Measurements from ENCODE around the gene DNAH17.

Gene DNAH17

DNA sequence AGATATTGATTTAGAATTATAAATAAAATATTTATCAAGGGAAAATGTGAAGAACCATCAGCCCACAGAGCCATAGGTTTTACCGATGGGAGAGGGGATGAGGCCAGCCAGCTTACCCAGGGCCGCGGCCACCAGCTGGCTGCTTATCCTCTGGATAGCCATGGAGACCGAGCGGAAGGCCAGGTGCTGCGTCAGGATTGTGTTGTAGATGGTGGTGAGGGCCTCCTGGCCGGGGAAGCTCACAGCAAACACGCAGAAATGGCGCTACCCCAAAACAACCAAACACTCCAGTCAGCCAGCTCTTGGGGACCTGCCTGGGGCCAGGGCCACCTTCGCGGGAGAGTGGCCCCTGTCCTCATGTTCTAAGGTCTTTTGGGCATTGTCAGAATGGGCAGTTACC, 97.8 kb downstream of the DNAH17 start:
- Histone ChIP-seq H4K20me1 (ENCODE audit: insufficient read depth, low read length) (no peaks in the 10 kb centered on the region), H3K4me3 (ENCODE audit: low read length) (no peak overlapping the region), H3K9me3 (replicated peaks; ENCODE audit: insufficient read depth, low read length) (no peaks in the 10 kb centered on the region), H3K36me3 (replicated peaks; ENCODE audit: insufficient read depth, low read length) (no peaks in the 10 kb centered on the region), H3K9ac (ENCODE audit: low read length) (no peak overlapping the region), H3K79me2 (ENCODE audit: low read length) (no peaks in the 10 kb centered on the region), H3K27ac (ENCODE audit: low read length) (no peak overlapping the region), H3K4me1 (ENCODE audit: low read length) (peaks cover 12% of the 10 kb centered on the region), H3K27me3 (replicated peaks; ENCODE audit: insufficient read depth, low read length) (peaks cover 27% of the 10 kb centered on the region), H3K9me2 (replicated peaks; ENCODE audit: insufficient read depth, low read length) (no peaks in the 10 kb centered on the region), H3K4me2 (ENCODE audit: low read depth, low read length) (no peak overlapping the region), H2AFZ (ENCODE audit: low read length) (no peak overlapping the region), H3F3A (ENCODE audit: insufficient read depth, low read length) (peaks cover 9% of the 10 kb centered on the region)
- DNase-seq, result no peak
- TF ChIP-seq CTCF (IDR thresholded peaks at IDR 0.05; ENCODE audit: low read length), result no peak

DNA sequence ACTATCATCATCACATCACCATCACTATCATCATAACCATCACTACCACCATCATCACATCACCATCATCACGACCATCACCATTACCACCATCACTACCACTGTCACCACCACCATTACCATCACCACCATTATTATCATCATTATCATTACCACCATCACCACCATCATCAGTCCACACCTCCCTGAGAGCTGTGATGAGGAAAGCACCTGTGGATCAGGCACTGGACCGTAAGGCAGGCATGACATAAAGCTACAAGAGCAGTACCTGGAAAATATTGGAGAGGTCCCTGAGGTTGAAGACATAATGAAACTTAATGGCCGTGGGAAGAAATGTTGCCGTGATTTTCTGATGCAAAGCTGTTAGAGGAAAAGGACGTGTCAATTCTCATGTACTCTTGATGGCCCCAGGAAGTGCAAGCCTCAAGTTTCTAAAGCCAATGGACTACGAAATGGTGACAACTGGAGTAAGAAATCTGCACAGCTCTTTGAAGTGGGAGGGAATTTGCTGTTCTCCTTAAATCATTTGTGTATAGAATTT, 98.4 kb downstream of the DNAH17 start:
- H4K20me1 ChIP-seq (ENCODE audit: insufficient read depth, low read length), result no peaks in the 10 kb centered on the region
- H3K9ac ChIP-seq (ENCODE audit: low read length), result no peak overlapping the region
- no peak for DNase-seq
- H3K4me2 ChIP-seq (ENCODE audit: low read depth, low read length), result no peak overlapping the region
- H3K27me3 ChIP-seq (replicated peaks; ENCODE audit: insufficient read depth, low read length), result peaks cover 23% of the 10 kb centered on the region
- H3K79me2 ChIP-seq (ENCODE audit: low read length), result no peaks in the 10 kb centered on the region
- H3K27ac ChIP-seq (ENCODE audit: low read length), result no peak overlapping the region
- no peak overlapping the region for H3K4me3 ChIP-seq (ENCODE audit: low read length)
- no peaks in the 10 kb centered on the region for H3K9me3 ChIP-seq (replicated peaks; ENCODE audit: insufficient read depth, low read length)
- H3K4me1 ChIP-seq (ENCODE audit: low read length), result peaks cover 18% of the 10 kb centered on the region
- H2AFZ ChIP-seq (ENCODE audit: low read length), result no peak overlapping the region
- TF ChIP-seq EZH2phosphoT487 (IDR thresholded peaks at IDR 0.05; ENCODE audit: low read length), result no peak
- H3K9me2 ChIP-seq (replicated peaks; ENCODE audit: insufficient read depth, low read length), result no peaks in the 10 kb centered on the region
- H3K36me3 ChIP-seq (replicated peaks; ENCODE audit: insufficient read depth, low read length), result no peaks in the 10 kb centered on the region
- peaks cover 14% of the 10 kb centered on the region for H3F3A ChIP-seq (ENCODE audit: insufficient read depth, low read length)

DNA sequence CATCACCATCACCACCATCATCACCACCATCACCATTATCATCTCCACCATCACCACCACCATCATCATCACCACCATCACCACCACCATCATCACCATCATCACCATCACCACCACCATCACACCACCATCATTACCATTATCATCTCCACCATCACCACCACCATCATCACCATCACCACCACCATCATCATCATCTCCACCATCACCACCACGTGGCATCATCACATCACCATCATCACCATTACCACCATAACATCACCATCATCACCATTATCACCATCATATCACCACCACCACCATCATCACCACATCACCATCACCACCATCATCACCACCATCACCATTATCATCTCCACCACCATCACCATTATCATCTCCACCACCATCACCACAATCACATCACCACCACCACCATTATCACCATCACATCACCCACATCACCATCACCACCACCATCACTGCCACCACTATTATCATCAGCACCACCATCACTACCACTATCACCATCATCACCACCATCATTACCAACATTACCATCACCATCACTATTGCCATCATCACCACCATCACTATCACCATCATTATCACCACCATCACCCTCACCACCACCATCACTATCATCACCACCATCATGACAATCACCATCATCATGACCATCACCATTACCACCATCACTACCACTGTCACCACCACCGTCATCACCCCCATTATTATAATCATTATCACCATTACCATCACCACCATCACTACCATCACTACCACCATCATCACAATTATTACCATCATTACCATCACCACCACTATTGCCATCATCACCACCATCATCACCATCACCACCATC, 99.1 kb downstream of the DNAH17 start:
- H3K4me1 ChIP-seq (ENCODE audit: low read length), result peaks cover 19% of the 10 kb centered on the region
- H3K4me2 ChIP-seq (ENCODE audit: low read depth, low read length), result no peak overlapping the region
- DNase-seq, result no peak
- H3K9me3 ChIP-seq (replicated peaks; ENCODE audit: insufficient read depth, low read length), result no peaks in the 10 kb centered on the region
- no peaks in the 10 kb centered on the region for H4K20me1 ChIP-seq (ENCODE audit: insufficient read depth, low read length)
- H3K9me2 ChIP-seq (replicated peaks; ENCODE audit: insufficient read depth, low read length), result no peaks in the 10 kb centered on the region
- no peak overlapping the region for H3K9ac ChIP-seq (ENCODE audit: low read length)
- H3K27me3 ChIP-seq (replicated peaks; ENCODE audit: insufficient read depth, low read length), result peaks cover 23% of the 10 kb centered on the region
- H3K79me2 ChIP-seq (ENCODE audit: low read length), result no peaks in the 10 kb centered on the region
- H2AFZ ChIP-seq (ENCODE audit: low read length), result no peak overlapping the region
- H3K4me3 ChIP-seq (ENCODE audit: low read length), result no peak overlapping the region
- H3K27ac ChIP-seq (ENCODE audit: low read length), result no peak overlapping the region
- no peaks in the 10 kb centered on the region for H3K36me3 ChIP-seq (replicated peaks; ENCODE audit: insufficient read depth, low read length)
- TF ChIP-seq EZH2 (optimal IDR thresholded peaks at IDR 0.05; ENCODE audit: low read depth, low read length) (no peak), EZH2phosphoT487 (IDR thresholded peaks at IDR 0.05; ENCODE audit: low read length) (no peak), CTCF (IDR thresholded peaks at IDR 0.05; ENCODE audit: low read length) (no peak)
- peaks cover 17% of the 10 kb centered on the region for H3F3A ChIP-seq (ENCODE audit: insufficient read depth, low read length)

DNA sequence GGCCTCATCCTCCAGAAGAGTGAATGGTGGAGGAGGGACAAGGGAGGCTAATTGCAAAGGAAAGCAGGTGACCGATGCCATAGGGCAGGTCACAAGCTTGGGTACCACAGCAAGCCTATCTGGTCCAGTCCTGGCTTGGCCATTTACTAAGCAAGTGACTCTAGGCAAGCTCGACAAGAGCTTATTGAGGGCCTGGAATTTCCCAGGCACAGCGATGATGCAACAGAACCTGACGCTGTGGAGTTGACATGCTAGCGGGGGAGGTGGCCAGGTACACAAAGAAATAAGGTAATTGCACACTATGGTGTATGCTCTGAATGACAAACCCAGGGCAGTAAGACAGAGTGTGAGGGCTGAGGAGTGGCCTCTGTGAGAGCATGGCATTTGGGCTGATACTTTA, 100.2 kb downstream of the DNAH17 start:
- no peak for TF ChIP-seq CTCF (IDR thresholded peaks at IDR 0.05; ENCODE audit: low read length)
- DNase-seq, result no peak
- H4K20me1 ChIP-seq (ENCODE audit: insufficient read depth, low read length), result no peaks in the 10 kb centered on the region
- no peaks in the 10 kb centered on the region for H3K79me2 ChIP-seq (ENCODE audit: low read length)
- H3K4me3 ChIP-seq (ENCODE audit: low read length), result no peak overlapping the region
- H3K4me1 ChIP-seq (ENCODE audit: low read length), result peaks cover 26% of the 10 kb centered on the region
- H3F3A ChIP-seq (ENCODE audit: insufficient read depth, low read length), result peaks cover 17% of the 10 kb centered on the region
- peaks cover 13% of the 10 kb centered on the region for H3K27me3 ChIP-seq (replicated peaks; ENCODE audit: insufficient read depth, low read length)
- H3K9ac ChIP-seq (ENCODE audit: low read length), result no peak overlapping the region
- H3K4me2 ChIP-seq (ENCODE audit: low read depth, low read length), result no peak overlapping the region
- H3K27ac ChIP-seq (ENCODE audit: low read length), result no peak overlapping the region
- H3K9me2 ChIP-seq (replicated peaks; ENCODE audit: insufficient read depth, low read length), result no peaks in the 10 kb centered on the region
- no peaks in the 10 kb centered on the region for H3K36me3 ChIP-seq (replicated peaks; ENCODE audit: insufficient read depth, low read length)
- no peaks in the 10 kb centered on the region for H3K9me3 ChIP-seq (replicated peaks; ENCODE audit: insufficient read depth, low read length)
- H2AFZ ChIP-seq (ENCODE audit: low read length), result no peak overlapping the region

Data from MM.1S (cell line).